Non-pigmented ciliary epithelial cell (primary cell): ENCODE measurements around the gene DYNC1LI1.
"Not testable (repeated sequence)": the region's sequence is repeated elsewhere in the genome, so short reads cannot be mapped to it uniquely, and the experiment has no call there.

Experiments
- DNase-seq: peaks from one replicate; pipeline ENCODE4 v3.0.0-alpha.2; 2010; ENCODE audit warnings: low read depth

Gene DYNC1LI1

DNA sequence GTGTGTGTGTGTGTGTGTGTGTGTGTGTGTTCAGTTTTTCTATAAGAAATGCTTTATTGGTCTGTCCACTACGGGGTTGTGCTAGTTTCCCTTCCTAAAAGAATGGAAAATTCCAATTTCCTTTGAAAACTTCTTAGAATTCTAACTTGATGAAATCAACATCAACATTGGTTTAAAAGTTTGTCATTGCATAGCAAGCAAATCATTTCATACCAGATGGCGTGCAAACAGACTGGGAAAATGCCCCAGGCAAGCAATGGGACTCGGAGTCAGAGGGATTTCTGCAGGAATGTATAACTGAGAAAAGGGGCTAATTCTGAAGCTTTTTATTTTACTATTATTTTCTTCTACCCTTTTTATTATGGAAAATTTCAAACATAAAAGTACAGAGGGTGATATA, 13.1 kb upstream of the DYNC1LI1 start:
- no peak for DNase-seq

GRCh38 chr3:32578669-32579068, 8.0 kb upstream of the DYNC1LI1 start:
- DNase-seq = not testable (repeated sequence)

GRCh38 chr3:32577581-32578556, 7.2 kb upstream of the DYNC1LI1 start:
- no peak for DNase-seq

DNA sequence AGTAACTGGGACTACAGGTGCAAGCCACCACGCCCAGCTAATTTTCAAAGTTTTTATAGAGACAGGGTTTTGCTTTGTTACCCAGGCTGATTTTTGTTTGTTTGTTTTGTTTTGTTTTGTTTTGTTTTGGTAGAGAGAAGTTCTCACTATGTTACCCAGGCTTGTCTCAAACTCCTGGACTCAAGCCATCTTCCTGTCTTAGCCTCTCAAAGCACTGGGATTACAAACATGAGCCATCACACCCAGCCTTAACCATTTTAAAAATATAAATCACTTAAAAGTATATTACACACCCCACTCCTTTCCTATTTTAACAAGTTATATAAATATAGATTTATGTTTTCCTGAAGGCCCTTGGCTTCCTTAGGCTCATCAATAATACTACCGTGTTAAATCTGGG, 6.5 kb upstream of the DYNC1LI1 start:
- no peak for DNase-seq

DNA sequence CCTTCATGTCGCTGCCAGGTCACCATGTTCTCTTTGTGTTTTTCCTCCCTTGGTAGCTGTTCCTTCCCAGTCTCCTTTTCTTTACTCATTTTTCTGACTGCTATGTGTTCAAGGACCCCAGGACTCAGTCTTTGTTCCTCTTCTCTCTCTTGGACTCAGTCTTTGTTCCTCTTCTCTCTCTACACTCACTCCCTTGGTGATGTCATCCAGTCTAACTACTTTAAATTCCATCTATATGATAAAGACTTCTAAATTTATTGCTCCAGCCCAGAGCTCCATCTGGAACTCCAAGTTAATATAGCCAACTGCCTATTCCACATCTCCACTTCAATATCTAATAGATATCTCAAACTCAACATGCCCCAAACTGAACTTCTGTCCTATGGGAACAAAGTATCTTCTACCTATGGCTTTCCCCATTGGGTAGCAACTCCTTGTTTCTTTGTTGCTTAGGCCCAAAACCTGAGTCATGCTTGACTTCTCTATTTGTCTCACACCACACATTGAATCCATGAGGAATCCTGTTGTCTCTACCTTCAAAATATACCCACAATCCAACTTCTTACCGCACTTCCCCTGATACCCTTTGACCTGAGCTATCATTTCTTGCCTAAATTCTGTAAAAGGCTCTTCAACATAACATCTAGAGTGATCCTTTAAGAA, 4.9 kb upstream of the DYNC1LI1 start:
- no peak for DNase-seq

GRCh38 chr3:32571192-32571485, 481 bp upstream of the DYNC1LI1 start:
- no peak for DNase-seq

- DNase-seq = no peak
Measured at GRCh38 chr3:32569540-32570420, 878 bp downstream of the DYNC1LI1 start.

- DNase-seq = no peak
Measured at GRCh38 chr3:32568953-32569352, 1.7 kb downstream of the DYNC1LI1 start.

GRCh38 chr3:32564195-32564594, 6.5 kb downstream of the DYNC1LI1 start:
- no peak for DNase-seq

- DNase-seq = no peak
Measured at GRCh38 chr3:32562640-32563039, 8.0 kb downstream of the DYNC1LI1 start.

DNA sequence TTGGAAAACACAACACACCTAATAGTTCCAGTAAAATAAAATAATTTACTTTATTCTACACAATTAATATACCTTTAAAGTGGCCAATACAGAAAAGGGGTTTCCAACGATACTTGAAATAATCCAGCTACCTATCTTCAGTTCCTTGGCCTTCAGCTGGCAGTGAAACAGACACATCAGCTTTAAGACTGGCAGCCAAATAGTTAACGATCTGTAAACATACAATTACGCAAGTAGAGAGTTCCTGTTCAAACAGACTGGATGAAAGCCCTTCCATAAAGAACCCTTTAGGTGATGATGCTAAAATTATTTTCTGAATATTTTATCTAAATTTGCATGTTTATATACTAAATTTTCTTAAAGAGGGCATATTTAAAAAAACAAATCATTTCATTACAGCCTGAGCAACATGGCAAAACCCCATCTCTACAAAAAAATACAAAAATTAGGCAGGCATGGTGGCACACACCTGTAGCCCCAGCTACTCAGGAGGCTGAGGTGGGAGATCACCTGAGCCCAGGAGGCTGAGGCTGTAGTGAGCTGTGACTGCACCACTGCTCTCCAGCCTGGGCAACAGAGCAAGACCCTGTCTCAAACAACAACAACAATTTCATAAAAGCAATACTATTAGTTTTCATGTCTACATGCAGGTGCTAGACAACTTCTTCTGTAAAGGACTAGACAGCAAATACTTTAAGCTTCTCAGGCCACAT, 12.9 kb downstream of the DYNC1LI1 start:
- DNase-seq = no peak

- DNase-seq = no peak
Measured at GRCh38 chr3:32556332-32556731, 14.3 kb downstream of the DYNC1LI1 start.

DNA sequence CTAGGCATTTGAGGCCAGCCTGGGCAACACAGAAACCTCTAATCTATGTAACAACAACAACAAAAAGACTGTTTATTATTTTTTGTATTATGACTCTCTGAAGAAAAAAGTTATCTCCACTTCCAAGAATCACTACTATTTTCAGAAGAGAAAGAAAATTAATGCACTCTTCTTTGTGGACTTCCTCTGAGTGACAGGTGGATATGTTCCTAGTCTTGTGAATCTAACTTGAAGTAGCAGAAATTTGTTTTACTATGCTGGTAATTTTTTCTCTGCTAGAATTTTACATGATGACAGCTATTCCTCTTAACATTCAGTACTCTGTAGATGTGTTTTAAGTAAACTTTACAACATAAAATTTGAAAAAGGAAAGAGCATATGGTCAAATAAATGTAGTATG, 16.7 kb downstream of the DYNC1LI1 start:
- no peak for DNase-seq

GRCh38 chr3:32553459-32553858, 17.2 kb downstream of the DYNC1LI1 start:
- DNase-seq = no peak

DNA sequence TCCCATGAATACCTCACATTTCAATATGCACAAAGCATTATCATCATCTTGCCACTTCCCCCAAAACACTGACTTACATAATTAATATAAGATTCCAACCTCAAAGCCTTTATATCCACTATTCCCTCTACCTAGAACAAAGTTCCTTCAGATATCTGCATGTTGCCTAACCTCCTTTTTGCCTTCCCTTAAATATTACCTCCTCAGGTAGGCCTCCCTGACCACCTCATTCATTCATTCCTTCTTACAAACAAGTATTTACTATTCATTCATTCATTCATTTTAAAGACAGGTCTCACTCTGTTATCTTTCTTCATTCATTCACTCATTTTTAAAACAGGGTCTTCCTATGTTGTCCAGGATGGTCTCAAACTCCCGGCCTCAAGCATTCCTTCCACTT, 18.6 kb downstream of the DYNC1LI1 start:
- no peak for DNase-seq

- no peak for DNase-seq
Measured at GRCh38 chr3:32551496-32551895, 19.2 kb downstream of the DYNC1LI1 start.

- no peak for DNase-seq
Measured at GRCh38 chr3:32551087-32551486, 19.6 kb downstream of the DYNC1LI1 start.

- DNase-seq = no peak
Measured at GRCh38 chr3:32545305-32545704, 25.4 kb downstream of the DYNC1LI1 start.

- no peak for DNase-seq
Measured at GRCh38 chr3:32544894-32545293, 25.8 kb downstream of the DYNC1LI1 start.

GRCh38 chr3:32542807-32543206, 27.9 kb downstream of the DYNC1LI1 start:
- no peak for DNase-seq

DNA sequence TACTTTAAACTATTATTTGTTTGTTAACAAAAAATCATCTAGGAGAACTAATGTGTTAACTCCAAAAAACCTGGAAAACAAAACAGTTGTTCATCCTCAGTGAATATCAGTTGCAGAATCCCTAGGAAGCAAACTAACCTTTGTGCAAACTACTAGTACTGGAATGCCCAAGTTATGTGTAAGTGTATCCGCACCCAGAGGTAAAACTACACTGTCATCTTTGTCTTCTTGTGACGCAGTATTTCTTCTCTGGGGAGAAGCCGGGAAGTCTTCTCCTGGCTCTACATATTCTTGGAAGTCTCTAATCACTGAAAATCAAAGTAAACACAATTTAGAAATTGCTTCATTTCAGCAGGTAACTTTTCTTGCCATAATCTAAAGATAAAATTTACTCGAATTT, 29.8 kb downstream of the DYNC1LI1 start:
- no peak for DNase-seq

- no peak for DNase-seq
Measured at GRCh38 chr3:32532434-32532833, 38.2 kb downstream of the DYNC1LI1 start.
